Measurements from ENCODE around the gene ZFYVE9. TPM values are rescaled to one million over a fixed set of nuclear protein-coding genes. Genes with fewer than 3 reads are reported as not detected.

The ZFYVE9 gene
- total RNA-seq, 1 experiment from 2014 or later: 19.6 TPM

- H3K4me3 Mint-ChIP-seq: no peak overlapping the region
- CTCF ChIA-PET: interaction anchor here (1.5 kb wide), 2 partner anchors 9 to 12 kb away, joined by 4 to 9 read pairs; no protein-coding TSS in a partner anchor
- H3K4me1 Mint-ChIP-seq: peaks cover 9% of the 10 kb centered on the region
- H3K36me3 Mint-ChIP-seq: peaks cover 66% of the 10 kb centered on the region
- ATAC-seq: no peak
- no peaks in the 10 kb centered on the region for H3K27me3 Mint-ChIP-seq (ENCODE audit: low read depth)
- H3K27ac Mint-ChIP-seq: no peak overlapping the region
- DNase-seq (ENCODE audit: low spot score): no peak
- POLR2A ChIA-PET: no interaction called here
- H3K9me3 Mint-ChIP-seq: no peaks in the 10 kb centered on the region
- TF ChIP-seq ARID4B (CRISPR knock-in tag; IDR thresholded peaks at IDR 0.05; ENCODE audit: borderline replicate concordance): no peak
- no peak for TF ChIP-seq SMAD3 (CRISPR knock-in tag; IDR thresholded peaks at IDR 0.05; ENCODE audit: borderline replicate concordance)
- no peak for TF ChIP-seq USF2 (CRISPR knock-in tag; IDR thresholded peaks at IDR 0.05)
- no peak for TF ChIP-seq ZMAT4 (CRISPR knock-in tag; IDR thresholded peaks at IDR 0.05)
- TF ChIP-seq SP1 (CRISPR knock-in tag; conservative IDR thresholded peaks at IDR 0.05): no peak
- TF ChIP-seq MAX (CRISPR knock-in tag; IDR thresholded peaks at IDR 0.05): no peak
- no peak for TF ChIP-seq HMGXB4 (CRISPR knock-in tag; IDR thresholded peaks at IDR 0.05)
- no peak for TF ChIP-seq ZNF671 (CRISPR knock-in tag; IDR thresholded peaks at IDR 0.05)
- TF ChIP-seq CDX4 (CRISPR knock-in tag; IDR thresholded peaks at IDR 0.05; ENCODE audit: borderline replicate concordance): no peak
- no peak for TF ChIP-seq ZNF423 (CRISPR knock-in tag; IDR thresholded peaks at IDR 0.05)
- no peak for TF ChIP-seq ZNF512 (CRISPR knock-in tag; IDR thresholded peaks at IDR 0.05; ENCODE audit: borderline replicate concordance)
- no peak for TF ChIP-seq MLX (CRISPR knock-in tag; IDR thresholded peaks at IDR 0.05)
- no peak for TF ChIP-seq ZSCAN18 (CRISPR knock-in tag; IDR thresholded peaks at IDR 0.05)
- no peak for TF ChIP-seq TEAD1 (CRISPR knock-in tag; IDR thresholded peaks at IDR 0.05)
- no peak for TF ChIP-seq MXD4 (CRISPR knock-in tag; IDR thresholded peaks at IDR 0.05; ENCODE audit: borderline replicate concordance)
- no peak for TF ChIP-seq ELF4 (CRISPR knock-in tag; IDR thresholded peaks at IDR 0.05; ENCODE audit: low read depth)
- no peak for TF ChIP-seq ZNF317 (CRISPR knock-in tag; IDR thresholded peaks at IDR 0.05; ENCODE audit: borderline replicate concordance, low read depth)
- no peak for TF ChIP-seq ZNF232 (CRISPR knock-in tag; IDR thresholded peaks at IDR 0.05)
- no peak for TF ChIP-seq CTCF (IDR thresholded peaks at IDR 0.05)
These were observed 218.7 kb downstream of the ZFYVE9 start for GRCh38 chr1:52360595-52360968.

Measured in WTC11 (cell line).